Measurements from ENCODE around the gene BFSP1. TPM values are rescaled to one million over a fixed set of nuclear protein-coding genes. Genes with fewer than 3 reads are reported as not detected.
A peak's percentile ranks its signal among the peaks of the same experiment; 100 is the strongest.

The BFSP1 gene
- 1 to 10 TPM in 6 of 8 experiments, under 1 TPM in 2; 0.49 to 9.6 (median 1.8) TPM for total RNA-seq

GRCh38 chr20:17530716-17531664 lies at the start of gene BFSP1:
BFSP1 (minus strand) TSS chr20:17531379; CDS start chr20:17531329, 50 bp downstream.
- Histone ChIP-seq H3K4me3 (peak within 1 kb of the TSS; percentile 33 to 50 (median 38)), H3K4me1 (replicated peaks in 1 of 2) (peaks cover 5 to 11% of the 10 kb centered on the region in 2 donors), H3K27ac (peak within 1 kb of the TSS in 1 of 2 donors; percentile 70)
- peak; percentile 69 to 87 (median 80) for ATAC-seq (replicated peaks in 6 of 8)
- WGBS, 10 experiments, result 0 to 10% (median 1%) methylated on average over 1 to 23 of the region's 111 CpGs
- in situ Hi-C loops (cut with MboI; ENCODE audit: low pct_unique_long_range_greater_than_20kb in 2 of 9, low sequenced_read_pairs in 9 of 9, unreplicated experiment in 9 of 9), result loop anchor here in 2 of 9 experiments (10.0 to 25.0 kb wide), 2 partner anchors 74 to 356 kb away; no protein-coding TSS in a partner anchor

- Histone ChIP-seq H3K27ac (no peak overlapping the region), H3K4me3 (no peak overlapping the region), H3K4me1 (replicated peaks in 1 of 2) (no peaks in the 10 kb centered on the region)
- 83 to 100% (median 100%) methylated on average over 1 to 2 of the region's 2 CpGs; no CpG with 5 or more reads in 4 of the 10 experiments for WGBS, 10 experiments
- in situ Hi-C loops (cut with MboI; ENCODE audit: low pct_unique_long_range_greater_than_20kb in 2 of 9, low sequenced_read_pairs in 9 of 9, unreplicated experiment in 9 of 9), result no loop called here
- ATAC-seq (replicated peaks in 6 of 8), result no peak
These were observed 49.7 kb upstream of the BFSP1 start for GRCh38 chr20:17580895-17581294.

GRCh38 chr20:17579369-17580039 lies 48.3 kb upstream of the BFSP1 start:
- Histone ChIP-seq H3K4me1 (replicated peaks in 1 of 2) (peaks cover 0 to 3% of the 10 kb centered on the region in 2 donors), H3K4me3 (no peak overlapping the region), H3K27ac (no peak overlapping the region)
- no peak for ATAC-seq (replicated peaks in 6 of 8)
- in situ Hi-C loops (cut with MboI; ENCODE audit: low pct_unique_long_range_greater_than_20kb in 2 of 9, low sequenced_read_pairs in 9 of 9, unreplicated experiment in 9 of 9), result no loop called here
- 93 to 100% (median 95%) methylated on average over 2 to 4 of the region's 4 CpGs; no CpG with 5 or more reads in 5 of the 10 experiments for WGBS, 10 experiments

- WGBS, 10 experiments, result 78 to 100% (median 89%) methylated on average over 1 to 7 of the region's 8 CpGs; no CpG with 5 or more reads in 1 of the 10 experiments
- Histone ChIP-seq H3K27ac (no peak overlapping the region), H3K4me1 (replicated peaks in 1 of 2) (peaks cover 6 to 16% of the 10 kb centered on the region in 2 donors), H3K4me3 (no peak overlapping the region)
- no peak for ATAC-seq (replicated peaks in 6 of 8)
- in situ Hi-C loops (cut with MboI; ENCODE audit: low pct_unique_long_range_greater_than_20kb in 2 of 9, low sequenced_read_pairs in 9 of 9, unreplicated experiment in 9 of 9), result no loop called here
These were observed 45.0 kb upstream of the BFSP1 start for GRCh38 chr20:17576215-17576614.

GRCh38 chr20:17573463-17573862 lies 42.3 kb upstream of the BFSP1 start:
- in situ Hi-C loops (cut with MboI; ENCODE audit: low pct_unique_long_range_greater_than_20kb in 2 of 9, low sequenced_read_pairs in 9 of 9, unreplicated experiment in 9 of 9), result no loop called here
- 14 to 100% (median 92%) methylated on average over 1 to 3 of the region's 3 CpGs for WGBS, 10 experiments
- Histone ChIP-seq H3K4me1 (replicated peaks in 1 of 2) (peaks cover 6 to 16% of the 10 kb centered on the region in 2 donors), H3K27ac (no peak overlapping the region), H3K4me3 (no peak overlapping the region)
- ATAC-seq (replicated peaks in 6 of 8), result no peak

- H3K4me3 ChIP-seq, result peak overlapping the region; percentile 83 to 94 (median 90)
- in situ Hi-C loops (cut with MboI; ENCODE audit: low pct_unique_long_range_greater_than_20kb in 2 of 9, low sequenced_read_pairs in 9 of 9, unreplicated experiment in 9 of 9), result no loop called here
- 7 to 83% (median 48%) methylated on average over 1 to 6 of the region's 7 CpGs; no CpG with 5 or more reads in 1 of the 10 experiments for WGBS, 10 experiments
- ATAC-seq (replicated peaks in 6 of 8), result no peak
- H3K27ac ChIP-seq, result no peak overlapping the region
- peaks cover 6 to 16% of the 10 kb centered on the region in 2 donors for H3K4me1 ChIP-seq (replicated peaks in 1 of 2)
These were observed 41.0 kb upstream of the BFSP1 start for GRCh38 chr20:17572034-17572638.

GRCh38 chr20:17571153-17571527 lies 40.0 kb upstream of the BFSP1 start:
- peak overlapping the region; percentile 83 to 94 (median 90) for H3K4me3 ChIP-seq
- 0 to 12% (median 0%) methylated on average over 3 to 6 of the region's 6 CpGs; no CpG with 5 or more reads in 1 of the 10 experiments for WGBS, 10 experiments
- no peak for ATAC-seq (replicated peaks in 6 of 8)
- in situ Hi-C loops (cut with MboI; ENCODE audit: low pct_unique_long_range_greater_than_20kb in 2 of 9, low sequenced_read_pairs in 9 of 9, unreplicated experiment in 9 of 9), result no loop called here
- peaks cover 6 to 16% of the 10 kb centered on the region in 2 donors for H3K4me1 ChIP-seq (replicated peaks in 1 of 2)
- no peak overlapping the region for H3K27ac ChIP-seq

GRCh38 chr20:17570347-17571152 lies 39.4 kb upstream of the BFSP1 start:
- H3K27ac ChIP-seq, result peak overlapping the region; percentile 94 to 96
- peak; percentile 28 to 60 (median 52) for ATAC-seq (replicated peaks in 6 of 8)
- H3K4me3 ChIP-seq, result peak overlapping the region; percentile 83 to 94 (median 90)
- H3K4me1 ChIP-seq (replicated peaks in 1 of 2), result peaks cover 6 to 16% of the 10 kb centered on the region in 2 donors
- WGBS, 10 experiments, result 0 to 8% (median 0%) methylated on average over 2 to 11 of the region's 43 CpGs; no CpG with 5 or more reads in 1 of the 10 experiments
- in situ Hi-C loops (cut with MboI; ENCODE audit: low pct_unique_long_range_greater_than_20kb in 2 of 9, low sequenced_read_pairs in 9 of 9, unreplicated experiment in 9 of 9), result no loop called here

- 0% methylated on average over 18 of the region's 70 CpGs; no CpG with 5 or more reads in 9 of the 10 experiments for WGBS, 10 experiments
- in situ Hi-C loops (cut with MboI; ENCODE audit: low pct_unique_long_range_greater_than_20kb in 2 of 9, low sequenced_read_pairs in 9 of 9, unreplicated experiment in 9 of 9), result no loop called here
- Histone ChIP-seq H3K4me3 (peak within 1 kb of the TSS; percentile 83 to 94 (median 90)), H3K27ac (peak within 1 kb of the TSS; percentile 94 to 96), H3K4me1 (replicated peaks in 1 of 2) (peaks cover 6 to 14% of the 10 kb centered on the region in 2 donors)
- ATAC-seq (replicated peaks in 6 of 8), result peak; percentile 67 to 88 (median 82)
These were observed 38.6 kb upstream of the BFSP1 start, which contains the start of gene DSTN for GRCh38 chr20:17569616-17570346. DSTN (plus strand) TSS chr20:17570075; CDS start chr20:17570209, 134 bp downstream.

GRCh38 chr20:17568972-17569521 lies 37.9 kb upstream of the BFSP1 start:
- ATAC-seq (replicated peaks in 6 of 8), result peak; percentile 54 to 70 (median 62)
- in situ Hi-C loops (cut with MboI; ENCODE audit: low pct_unique_long_range_greater_than_20kb in 2 of 9, low sequenced_read_pairs in 9 of 9, unreplicated experiment in 9 of 9), result no loop called here
- 0 to 7% (median 1%) methylated on average over 1 to 12 of the region's 38 CpGs; no CpG with 5 or more reads in 3 of the 10 experiments for WGBS, 10 experiments

More at GRCh38 chr20:17568972-17569521, 37.9 kb upstream of the BFSP1 start:
- Histone ChIP-seq H3K27ac (peak overlapping the region in 1 of 2 donors; percentile 65), H3K4me3 (peak overlapping the region; percentile 83 to 94 (median 90)), H3K4me1 (replicated peaks in 1 of 2) (peaks cover 6 to 14% of the 10 kb centered on the region in 2 donors)
